ENCODE results near the gene CYTH1.

CYTH1 gene

DNA sequence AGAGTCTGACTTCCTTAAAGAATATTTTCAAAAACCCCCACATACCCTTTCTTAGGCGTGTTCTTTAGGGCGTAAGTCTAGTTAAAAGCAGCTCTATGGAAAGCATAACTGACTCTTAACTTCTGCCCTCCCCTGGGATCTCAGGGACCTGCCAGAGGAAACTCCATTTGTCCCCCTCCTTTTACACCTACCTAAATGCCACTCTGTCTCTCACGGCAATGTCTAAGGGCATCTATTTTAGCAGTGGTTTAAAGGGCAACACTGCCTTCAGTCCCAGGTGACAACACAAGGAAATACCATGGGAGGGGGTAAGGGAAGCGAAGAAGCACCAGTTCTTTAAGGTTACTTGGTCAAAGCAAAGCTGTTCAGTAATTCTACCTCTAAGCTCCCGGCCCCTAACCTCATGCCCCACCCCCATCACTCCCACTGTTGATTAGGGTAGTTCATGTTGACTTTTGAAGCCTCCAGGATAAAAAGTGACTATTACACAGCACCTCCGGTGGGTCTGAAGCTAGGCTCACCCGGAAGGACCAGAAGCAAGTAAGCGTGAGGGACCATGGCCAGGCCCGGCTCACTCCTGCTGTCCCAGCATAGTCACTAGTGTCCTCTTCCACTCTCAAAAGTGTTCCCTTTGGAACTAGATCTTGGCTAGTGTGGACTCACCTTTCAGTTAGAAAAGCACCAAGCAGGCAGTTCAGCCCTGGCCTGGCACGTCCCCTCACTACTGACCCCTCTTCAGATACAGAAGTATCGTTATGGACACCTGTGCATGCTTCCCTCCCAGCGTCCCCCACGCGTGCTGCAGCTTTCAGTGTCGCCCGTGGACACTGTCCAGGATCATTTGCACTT is 47.1 kb downstream of the CYTH1 start:
- no peak for DNase-seq (ENCODE audit: low read depth)
- TF ChIP-seq, protein P1, sequence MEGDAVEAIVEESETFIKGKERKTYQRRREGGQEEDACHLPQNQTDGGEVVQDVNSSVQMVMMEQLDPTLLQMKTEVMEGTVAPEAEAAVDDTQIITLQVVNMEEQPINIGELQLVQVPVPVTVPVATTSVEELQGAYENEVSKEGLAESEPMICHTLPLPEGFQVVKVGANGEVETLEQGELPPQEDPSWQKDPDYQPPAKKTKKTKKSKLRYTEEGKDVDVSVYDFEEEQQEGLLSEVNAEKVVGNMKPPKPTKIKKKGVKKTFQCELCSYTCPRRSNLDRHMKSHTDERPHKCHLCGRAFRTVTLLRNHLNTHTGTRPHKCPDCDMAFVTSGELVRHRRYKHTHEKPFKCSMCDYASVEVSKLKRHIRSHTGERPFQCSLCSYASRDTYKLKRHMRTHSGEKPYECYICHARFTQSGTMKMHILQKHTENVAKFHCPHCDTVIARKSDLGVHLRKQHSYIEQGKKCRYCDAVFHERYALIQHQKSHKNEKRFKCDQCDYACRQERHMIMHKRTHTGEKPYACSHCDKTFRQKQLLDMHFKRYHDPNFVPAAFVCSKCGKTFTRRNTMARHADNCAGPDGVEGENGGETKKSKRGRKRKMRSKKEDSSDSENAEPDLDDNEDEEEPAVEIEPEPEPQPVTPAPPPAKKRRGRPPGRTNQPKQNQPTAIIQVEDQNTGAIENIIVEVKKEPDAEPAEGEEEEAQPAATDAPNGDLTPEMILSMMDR (conservative IDR thresholded peaks at IDR 0.05; ENCODE audit: control insufficient read depth, insufficient read depth, low read depth, low read length): no peak
- no peak overlapping the region for H3K4me3 ChIP-seq (ENCODE audit: control insufficient read depth, low read depth, low read length)

DNA sequence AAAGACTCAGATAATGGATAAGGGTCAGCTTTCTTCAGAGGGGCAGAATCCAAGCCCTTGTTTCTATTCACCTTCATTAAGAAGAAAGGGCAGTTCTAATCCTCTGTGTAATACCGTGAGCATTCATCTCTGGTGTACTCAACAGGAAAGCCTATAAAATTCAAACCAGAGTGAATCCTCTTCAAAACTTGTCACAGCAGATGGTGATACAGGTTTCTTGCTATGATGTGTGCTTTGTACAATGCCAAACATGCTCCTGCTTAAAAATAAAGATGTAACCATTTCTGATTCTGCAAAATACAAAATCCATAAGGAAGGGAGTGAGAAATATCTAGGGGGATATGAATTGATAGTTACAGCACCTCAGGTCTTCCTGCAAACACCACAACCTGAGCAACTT is 49.7 kb downstream of the CYTH1 start:
- TF ChIP-seq, protein P1 (conservative IDR thresholded peaks at IDR 0.05; ENCODE audit: control insufficient read depth, insufficient read depth, low read depth, low read length): no peak
- DNase-seq (ENCODE audit: low read depth): no peak
- no peak overlapping the region for H3K4me3 ChIP-seq (ENCODE audit: control insufficient read depth, low read depth, low read length)

DNA sequence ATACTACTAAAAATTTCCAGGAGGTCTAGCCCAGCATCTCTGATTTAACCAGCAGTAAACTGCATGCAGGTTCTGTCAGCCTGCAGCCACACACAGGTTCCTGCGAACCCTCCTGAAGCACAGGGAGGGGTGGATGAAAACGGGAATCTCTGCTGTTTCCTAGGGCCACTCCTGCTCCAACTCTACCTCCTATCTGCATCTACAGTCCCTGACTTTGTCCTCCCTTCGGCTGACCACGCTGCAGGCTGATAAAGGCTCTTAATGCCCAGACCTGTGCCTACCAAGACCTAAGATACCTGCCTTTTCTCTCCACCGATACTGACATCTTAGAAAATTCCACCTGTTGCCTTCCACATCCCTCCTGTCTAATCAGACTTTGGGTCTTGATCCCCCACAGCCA is 50.2 kb downstream of the CYTH1 start:
- TF ChIP-seq, protein P1 (conservative IDR thresholded peaks at IDR 0.05; ENCODE audit: control insufficient read depth, insufficient read depth, low read depth, low read length): no peak
- H3K4me3 ChIP-seq (ENCODE audit: control insufficient read depth, low read depth, low read length): no peak overlapping the region
- no peak for DNase-seq (ENCODE audit: low read depth)

DNA sequence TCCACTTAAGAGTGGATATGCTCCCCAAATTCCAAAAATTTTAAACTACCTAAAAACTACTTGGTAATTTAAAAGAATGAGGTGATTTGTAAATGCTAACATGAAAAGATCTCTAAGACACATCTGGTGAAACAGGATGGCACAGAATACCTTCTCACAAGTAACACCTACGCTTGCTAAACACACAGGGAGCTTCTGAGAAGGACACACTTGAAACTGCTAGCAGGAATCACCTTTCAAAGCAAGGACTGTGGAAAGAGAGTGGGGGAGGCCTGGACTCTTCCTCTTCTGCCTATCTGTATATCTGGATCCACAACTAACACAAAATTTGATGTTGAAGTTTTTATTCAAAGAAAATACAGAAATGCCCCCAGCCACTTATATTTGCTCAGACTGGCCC is 52.4 kb downstream of the CYTH1 start:
- TF ChIP-seq, protein P1 (conservative IDR thresholded peaks at IDR 0.05; ENCODE audit: control insufficient read depth, insufficient read depth, low read depth, low read length): no peak

DNA sequence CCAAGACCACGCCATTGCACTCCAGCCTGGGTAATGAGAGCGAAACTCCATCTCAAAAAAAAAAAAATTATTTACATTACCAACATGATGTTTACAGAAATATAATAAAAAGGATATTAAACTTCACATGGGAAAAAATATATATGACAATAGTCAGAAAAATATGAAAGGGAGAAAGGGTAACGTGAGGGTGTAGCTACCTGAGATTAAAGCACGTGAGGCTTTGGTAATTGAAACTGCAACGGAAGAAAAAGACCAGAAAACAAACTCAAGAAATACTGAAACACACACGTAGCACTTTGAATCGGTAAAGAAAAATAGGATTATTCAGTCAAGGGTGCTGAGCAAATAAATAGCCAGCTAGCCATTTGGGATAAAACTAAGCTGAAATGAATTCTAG is 53.6 kb downstream of the CYTH1 start:
- DNase-seq (ENCODE audit: low read depth): no peak
- TF ChIP-seq, protein P1 (conservative IDR thresholded peaks at IDR 0.05; ENCODE audit: control insufficient read depth, insufficient read depth, low read depth, low read length): no peak
- no peak overlapping the region for H3K4me3 ChIP-seq (ENCODE audit: control insufficient read depth, low read depth, low read length)

More for the DNA sequence above, 52.4 kb downstream of the CYTH1 start:
- no peak overlapping the region for H3K4me3 ChIP-seq (ENCODE audit: control insufficient read depth, low read depth, low read length)
- DNase-seq (ENCODE audit: low read depth): no peak

DNA sequence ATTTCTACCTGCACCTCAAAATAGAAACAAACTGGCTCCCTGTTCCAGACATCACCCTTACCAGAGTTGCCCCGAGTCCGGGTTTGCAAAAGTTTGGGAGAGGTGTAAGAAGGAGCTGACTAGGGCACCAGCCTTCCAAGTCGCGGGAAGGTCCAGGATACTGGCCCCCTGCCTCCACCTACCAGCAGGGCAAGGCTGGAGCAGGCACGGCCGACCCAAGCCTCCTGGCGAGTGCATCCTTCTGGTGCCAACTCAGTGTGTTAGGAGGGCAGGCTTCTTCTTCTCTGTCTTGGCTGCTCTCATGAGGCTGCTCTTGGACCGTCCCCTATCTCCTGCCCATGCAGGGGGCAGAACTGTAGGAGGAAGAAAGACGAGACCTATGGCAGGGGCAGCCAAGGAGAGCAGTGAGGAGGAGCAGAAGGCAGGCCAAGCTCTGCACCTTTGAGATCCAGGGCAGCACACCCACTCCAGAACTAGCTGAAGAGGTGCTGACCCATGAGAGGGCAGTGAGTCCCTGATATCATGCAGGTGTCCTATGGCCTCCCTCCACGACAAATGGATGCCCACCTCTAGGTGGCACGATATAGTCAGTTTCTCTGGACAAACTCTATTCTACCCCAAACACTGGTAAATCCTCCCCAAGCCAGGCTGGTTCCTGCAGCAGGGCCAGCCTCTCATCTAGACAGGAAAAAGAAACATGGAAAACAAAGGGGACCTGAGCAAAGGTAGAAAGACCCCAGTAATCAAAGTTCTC is 54.4 kb downstream of the CYTH1 start:
- no peak overlapping the region for H3K4me3 ChIP-seq (ENCODE audit: control insufficient read depth, low read depth, low read length)
- no peak for DNase-seq (ENCODE audit: low read depth)
- TF ChIP-seq, protein P1 (conservative IDR thresholded peaks at IDR 0.05; ENCODE audit: control insufficient read depth, insufficient read depth, low read depth, low read length): no peak
